Cerebellar nuclear complex (tissue), 1 donor: ENCODE data around the gene TNRC6B.
"Not testable (repeated sequence)": the region's sequence is repeated elsewhere in the genome, so short reads cannot be mapped to it uniquely, and the experiment has no call there.

Experiments used
- DNase-seq, 2 experiments: peaks; one replicate each; lab custom pipeline; 2025; lab: John Stamatoyannopoulos, UW

Gene TNRC6B

DNA sequence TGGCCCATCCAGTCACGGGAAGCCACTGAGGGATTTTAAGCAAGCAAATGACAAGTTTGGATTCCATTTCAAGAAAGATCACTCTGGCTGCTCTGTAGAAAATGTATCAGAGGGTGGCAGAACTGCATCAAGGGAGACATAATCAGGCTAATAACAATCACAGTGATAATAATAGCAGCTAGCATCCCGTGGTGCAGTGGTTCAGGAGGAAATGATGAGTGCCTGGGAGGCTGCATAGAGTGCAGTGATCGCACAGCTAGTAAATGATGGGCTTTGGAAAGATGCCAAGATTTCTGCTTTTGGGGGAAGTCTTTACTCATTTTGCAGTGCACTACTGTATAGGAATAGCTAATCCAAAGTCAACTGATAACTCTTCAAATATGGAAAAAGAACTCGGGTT lies 35.8 kb downstream of the TNRC6B start:
- DNase-seq, result no peak

DNA sequence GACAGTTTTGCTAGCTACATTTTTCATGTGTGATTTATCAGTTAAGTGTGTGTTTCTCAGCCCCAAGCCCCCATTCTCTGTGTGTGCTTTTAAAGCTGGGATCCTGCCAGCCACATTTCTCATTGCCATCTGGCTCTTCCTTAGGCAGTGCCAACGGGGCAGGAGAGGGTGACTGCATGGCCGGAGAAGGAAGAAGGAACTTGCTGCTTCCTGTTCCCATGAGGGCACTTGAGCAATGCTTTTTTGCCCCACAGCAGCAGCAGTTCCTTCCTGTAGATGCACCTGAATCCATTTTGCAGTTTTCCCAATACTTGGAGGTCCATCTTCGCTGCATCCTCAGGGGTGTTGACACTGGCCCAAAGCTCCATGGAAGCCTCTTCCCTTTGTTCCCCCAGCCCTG lies 37.5 kb downstream of the TNRC6B start:
- DNase-seq, result peak in 1 of 2 experiments; percentile 56

DNA sequence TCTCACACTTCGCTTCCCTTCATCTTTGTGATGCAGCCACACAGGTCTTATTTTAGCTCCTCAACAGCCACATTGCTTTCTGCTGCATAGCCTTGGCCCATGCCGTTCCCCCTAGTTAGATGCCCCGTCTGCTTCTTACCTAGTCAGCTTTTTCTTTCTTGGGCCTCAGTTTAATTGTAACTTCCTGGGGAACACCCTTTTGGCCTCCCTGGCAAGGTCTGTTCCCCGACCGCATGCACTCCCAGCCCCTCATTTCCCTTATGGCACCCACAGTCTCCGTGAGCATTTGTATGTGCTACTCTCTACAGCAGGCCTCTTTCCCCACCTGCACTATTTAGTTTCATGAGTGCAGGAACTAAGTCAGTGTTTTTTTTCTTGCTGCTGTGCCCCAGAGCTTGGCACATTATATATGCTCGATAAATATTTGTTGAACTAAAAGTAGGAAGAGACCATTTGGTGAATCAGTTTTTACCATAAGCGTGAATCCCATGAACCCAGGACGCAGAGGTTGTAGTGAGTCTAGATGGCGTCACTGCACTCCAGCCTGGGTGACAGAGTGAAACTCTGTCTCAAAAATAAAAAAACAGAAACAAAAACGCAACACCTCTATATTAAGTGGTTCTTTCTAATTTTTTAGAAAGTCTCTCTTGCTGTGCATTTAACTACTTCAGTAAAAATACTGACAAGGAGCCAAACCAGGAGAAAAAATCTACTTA lies 38.5 kb downstream of the TNRC6B start:
- no peak for DNase-seq

DNA sequence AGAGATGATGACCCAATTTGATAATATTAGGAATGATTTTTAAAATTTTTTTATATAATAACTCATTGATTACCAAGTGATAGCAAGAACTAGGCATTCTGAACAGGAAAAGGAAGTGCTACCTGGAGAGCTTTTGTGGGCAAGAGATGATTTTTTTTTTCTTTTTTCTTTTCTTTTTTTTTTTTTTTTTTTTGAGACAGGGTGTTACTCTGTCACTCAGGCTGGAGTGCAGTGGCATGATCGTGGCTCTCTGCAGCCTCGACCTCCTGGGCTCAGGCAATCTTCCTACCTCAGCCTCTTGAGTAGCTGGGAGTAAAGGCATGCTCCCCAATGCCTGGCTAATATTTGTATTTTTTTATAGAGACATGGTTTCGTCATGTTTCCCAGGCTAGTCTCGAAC lies 40.4 kb downstream of the TNRC6B start:
- no peak for DNase-seq

DNA sequence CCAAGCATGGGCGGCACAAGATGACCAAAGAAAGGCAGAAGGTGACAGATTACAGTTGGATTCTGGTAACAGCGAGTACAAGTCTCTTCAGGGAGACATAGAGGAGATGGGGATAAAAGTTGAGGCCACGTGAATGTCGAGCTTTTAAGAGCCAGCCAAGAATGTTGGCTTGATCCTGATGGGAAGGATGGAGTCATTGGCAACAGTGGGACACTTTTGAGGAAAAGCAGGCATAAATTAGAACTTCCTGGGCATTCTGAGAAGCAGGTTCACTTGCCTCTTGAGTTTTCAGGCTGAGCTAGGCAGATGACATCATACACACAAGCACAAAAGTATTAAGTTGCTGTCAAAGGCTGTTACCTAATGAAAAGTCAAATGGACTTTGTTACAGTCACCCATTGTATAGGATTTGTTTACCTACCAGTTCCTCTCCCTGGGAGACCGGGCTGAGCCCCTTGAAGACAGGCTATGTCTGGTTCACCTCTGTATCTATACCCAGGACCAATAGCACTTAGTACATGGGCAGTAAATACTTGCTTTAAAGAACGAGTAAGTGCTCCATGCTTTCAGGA lies 41.1 kb downstream of the TNRC6B start:
- DNase-seq, result no peak

DNA sequence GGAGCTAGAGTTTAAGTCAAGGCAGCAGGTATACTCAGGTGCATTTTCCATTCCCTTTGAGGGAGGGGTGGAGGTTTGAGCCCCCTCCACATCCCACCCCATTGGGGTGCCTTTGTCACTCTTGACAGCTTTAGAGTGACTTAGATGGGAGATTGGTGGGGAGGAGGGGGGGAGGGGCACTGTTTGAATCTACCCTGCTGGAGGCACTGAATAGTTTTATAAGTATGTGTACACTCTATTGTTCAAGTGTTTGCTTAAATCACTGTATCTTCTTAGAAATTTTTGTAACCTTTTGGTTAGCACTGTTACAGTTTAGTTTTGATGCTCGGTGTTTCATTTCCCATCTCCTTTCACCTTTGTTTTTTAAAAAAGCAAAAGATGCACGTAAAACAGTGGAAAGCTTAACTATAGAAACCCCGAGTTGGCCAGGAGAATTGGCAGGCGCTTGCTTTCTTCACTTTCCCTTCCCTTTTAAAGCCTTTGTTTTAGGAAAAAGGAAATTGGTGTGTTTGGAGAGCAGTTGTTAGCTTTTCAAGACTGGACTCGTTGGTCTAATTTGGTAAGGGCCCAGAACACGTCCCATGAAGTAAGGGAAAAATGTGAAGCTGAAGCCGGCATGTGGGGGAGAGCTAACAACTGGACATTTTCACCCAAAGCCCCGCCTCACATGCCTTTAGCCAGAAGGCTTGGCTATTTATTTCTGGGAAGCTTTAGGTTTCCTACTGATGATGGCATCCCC lies 42.8 kb downstream of the TNRC6B start:
- no peak for DNase-seq

DNA sequence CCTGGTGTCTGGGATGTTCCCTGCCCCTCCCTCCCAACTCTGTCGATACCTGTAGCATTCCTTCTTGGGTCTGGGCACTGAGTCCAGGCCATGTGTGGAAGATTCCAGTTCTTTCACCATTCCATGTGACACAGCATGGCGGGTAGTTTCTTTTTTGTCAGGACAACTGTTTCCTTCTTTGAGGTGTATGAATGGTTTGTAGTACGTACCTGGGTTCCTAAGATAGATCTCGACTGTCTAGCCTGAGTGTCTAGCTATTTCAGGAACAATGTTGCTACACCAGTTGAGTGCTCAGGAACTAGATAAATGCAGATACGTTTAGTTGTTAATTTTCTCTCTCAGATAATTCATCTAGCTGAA lies 43.3 kb downstream of the TNRC6B start:
- no peak for DNase-seq

DNA sequence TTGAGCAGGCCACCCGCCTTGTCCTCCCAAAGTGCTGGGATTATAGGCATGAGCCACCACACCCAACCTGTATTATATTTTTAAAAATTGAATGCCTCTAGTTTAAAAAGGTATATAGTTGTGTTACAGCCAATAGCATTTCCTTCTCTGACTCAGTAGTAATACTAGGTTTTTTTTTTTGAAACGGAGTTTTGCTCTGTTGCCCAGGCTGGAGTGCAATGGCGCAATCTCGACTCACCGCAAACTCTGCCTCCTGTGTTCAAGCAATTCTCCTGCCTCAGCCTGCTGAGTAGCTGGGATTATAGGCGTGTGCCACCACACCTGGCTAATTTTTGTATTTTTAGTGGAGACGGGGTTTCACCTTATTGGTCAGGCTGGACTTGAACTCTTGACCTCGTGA lies 45.3 kb downstream of the TNRC6B start:
- DNase-seq, result not testable (repeated sequence)

DNA sequence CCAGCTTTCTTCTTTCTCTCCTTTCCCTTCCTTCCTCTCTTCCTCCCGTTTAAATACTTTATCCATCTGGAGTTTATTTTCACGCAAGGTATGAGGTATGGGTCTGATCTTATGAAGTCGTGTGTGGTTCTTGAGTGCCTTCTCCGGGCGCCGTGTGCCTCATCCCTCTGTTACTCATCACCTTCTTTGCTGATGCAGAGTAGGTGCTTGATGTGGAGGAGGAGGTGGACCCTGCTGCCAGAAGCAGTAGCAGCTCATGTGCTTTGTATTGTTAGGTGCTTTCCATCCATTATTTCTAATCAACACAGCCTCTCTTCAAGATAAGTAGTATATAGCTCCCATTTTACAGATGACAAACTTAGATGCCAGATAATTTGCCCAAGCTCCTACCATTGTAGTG lies 47.0 kb downstream of the TNRC6B start:
- no peak for DNase-seq

DNA sequence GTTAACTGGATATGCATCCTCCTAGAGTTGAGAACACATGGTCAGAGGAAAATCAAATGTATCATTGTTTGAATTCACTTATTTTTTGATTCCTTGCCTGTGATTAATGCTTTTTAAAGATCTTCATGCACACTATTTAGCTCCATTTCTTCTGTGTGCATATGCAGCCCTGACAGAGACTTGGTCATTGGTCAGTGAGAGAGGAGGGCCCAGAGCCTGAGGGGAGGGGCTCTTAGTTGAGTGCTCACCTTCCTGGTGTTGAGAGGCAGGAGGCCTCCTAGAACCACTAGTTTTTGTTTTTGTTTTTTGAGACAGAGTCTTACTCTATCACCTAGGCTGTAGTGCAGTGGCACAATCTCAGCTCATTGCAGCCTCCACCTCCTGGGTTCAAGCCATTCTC lies 48.9 kb downstream of the TNRC6B start:
- DNase-seq, result no peak

DNA sequence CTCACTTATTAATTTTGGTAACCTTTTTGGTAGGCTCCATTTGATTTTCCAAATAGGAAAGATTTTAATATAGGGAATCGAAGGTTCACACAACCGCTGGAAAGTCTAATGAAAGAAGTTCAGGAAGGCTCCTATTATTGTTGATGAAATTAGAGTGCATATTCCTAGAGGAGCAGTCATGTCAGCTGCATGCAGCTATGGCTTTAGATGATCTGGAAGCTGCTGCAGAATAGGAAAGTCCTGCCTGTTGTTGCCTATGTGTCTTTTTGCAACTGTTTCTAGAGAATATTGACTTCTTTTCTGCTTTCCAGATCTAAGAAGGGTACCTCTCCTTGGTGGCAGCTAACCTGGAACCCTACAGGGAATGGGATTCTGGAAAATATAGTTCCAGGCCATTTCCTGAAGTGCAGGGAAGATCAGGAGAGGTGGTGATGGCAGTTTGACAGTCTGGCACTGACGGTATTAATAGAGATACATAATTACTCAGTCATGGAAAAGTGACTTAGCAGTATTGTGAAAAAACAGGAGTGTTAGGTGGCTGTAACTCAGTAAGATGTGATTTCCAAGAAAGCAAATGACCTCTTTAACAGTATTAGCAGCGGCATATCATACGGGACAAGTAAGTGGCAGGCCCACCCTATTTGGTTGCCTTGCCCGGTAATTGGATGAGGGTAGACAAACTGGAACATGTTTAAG lies 54.0 kb downstream of the TNRC6B start:
- no peak for DNase-seq

DNA sequence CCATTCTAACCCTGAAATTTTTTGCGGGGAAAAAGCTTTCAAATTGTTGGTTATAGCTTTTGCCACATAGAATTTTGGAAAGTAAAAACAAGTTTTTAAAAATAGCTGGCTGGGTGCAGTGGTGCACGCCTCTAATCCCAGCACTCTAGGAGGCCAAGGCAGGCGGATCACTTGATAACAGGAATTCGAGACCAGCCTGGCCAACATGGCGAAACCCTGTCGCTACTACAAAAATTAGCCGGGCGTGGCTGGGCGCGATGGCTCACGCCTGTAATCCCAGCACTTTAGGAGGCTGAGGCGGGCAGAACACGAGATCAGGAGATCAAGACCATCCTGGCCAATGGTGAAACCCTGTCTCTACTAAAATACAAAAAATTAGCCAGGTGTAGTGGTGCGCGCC lies 54.9 kb downstream of the TNRC6B start:
- DNase-seq, result no peak

DNA sequence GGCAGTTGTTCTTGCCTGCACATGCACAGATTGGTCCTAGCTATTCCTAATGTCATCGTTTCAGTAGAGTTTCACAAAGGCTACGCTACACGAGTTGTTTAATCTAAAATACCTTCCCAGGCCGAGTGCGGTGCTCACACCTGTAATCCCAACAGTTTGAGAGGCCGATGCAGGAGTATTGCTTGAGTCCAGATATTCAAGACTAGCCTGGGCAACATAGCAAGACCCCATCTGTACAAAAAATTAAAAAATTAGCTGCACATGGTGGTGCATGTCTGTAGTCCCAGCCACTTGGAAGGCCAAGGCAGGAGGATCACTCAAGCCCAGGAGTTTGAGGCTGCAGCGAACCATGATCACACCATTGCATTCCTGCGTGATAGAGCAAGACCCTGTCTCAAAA lies 56.2 kb downstream of the TNRC6B start:
- DNase-seq, result no peak

DNA sequence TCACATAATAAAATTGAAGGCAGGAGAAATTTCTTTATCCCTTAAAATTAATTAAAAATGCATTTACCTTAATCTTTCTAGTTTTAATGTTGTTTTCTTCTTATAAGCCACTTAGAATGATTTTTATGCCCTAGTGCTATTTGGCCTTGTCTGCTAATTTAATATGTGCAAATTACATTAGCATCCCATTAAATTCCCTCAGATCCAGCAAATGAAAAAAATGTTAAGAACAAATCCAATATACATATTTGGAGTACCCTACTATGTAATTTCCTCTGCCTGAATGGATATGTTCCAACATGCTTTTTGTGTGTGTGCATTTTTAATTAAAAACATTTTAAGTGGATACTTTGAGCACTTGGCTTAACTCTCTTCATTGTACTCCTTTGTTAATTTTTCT lies 56.9 kb downstream of the TNRC6B start:
- DNase-seq, result no peak

DNA sequence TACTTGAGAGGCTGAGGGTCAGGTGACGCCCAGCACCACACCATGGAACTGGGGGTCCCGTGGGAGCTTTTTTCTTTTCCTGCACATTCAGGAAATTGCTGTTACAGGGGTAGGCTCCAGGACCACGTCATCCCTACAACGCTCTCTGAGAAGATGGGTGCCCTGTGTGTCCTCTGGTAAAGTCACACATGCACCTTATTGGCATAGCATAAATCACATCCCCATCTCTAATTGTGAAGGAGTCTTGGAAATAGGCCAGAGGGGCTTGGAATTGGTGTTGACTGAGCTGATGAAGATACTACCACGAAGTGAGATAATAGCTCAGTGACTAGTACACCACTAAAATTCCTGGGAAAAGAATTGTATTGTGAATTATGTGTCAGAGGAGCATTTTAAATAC lies 57.6 kb downstream of the TNRC6B start:
- no peak for DNase-seq

DNA sequence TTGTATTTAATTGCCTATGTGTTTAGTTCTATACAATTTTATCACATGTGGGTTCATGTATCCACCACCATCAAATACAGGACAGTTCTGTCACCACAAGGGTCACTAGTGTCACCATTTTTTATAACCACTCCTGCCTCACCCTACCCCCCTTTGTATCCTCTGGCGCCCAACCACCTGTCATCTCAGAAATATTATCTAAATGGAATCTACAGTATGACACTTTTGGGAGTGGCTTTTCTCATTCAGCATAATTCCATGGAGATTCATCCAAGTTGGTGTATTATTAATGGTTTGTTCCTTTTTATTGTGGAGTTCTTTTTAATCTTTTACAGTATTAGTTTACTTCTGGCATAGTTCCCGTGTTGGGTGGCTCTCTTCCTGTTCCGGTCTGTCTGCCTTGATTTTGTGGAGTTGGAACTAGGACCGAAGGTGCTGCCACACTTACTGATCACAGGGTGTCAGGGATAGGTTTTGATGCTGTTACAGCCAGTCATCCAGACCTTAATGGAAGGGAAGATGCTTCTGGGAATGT lies 58.5 kb downstream of the TNRC6B start:
- DNase-seq, result no peak

DNA sequence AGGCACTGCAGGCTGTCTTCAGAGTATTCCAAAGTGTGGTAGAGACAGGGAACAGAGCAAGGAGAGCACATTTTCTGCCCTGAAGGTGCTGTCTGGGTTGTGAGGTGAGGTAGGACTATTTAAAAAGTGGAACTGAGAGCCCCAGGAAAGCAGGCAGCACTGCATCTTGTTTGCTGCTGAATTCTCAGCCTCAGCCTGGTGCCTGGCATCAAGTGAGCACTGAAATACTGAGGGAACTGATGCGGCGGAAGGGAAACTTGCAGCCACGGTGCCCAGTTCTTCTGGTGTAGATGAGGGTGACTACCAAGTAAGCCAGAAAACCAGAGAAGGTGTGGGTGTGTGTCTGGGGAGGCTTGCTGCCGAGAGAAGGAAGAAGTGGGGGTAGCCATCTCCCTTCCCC lies 59.5 kb downstream of the TNRC6B start:
- no peak for DNase-seq

DNA sequence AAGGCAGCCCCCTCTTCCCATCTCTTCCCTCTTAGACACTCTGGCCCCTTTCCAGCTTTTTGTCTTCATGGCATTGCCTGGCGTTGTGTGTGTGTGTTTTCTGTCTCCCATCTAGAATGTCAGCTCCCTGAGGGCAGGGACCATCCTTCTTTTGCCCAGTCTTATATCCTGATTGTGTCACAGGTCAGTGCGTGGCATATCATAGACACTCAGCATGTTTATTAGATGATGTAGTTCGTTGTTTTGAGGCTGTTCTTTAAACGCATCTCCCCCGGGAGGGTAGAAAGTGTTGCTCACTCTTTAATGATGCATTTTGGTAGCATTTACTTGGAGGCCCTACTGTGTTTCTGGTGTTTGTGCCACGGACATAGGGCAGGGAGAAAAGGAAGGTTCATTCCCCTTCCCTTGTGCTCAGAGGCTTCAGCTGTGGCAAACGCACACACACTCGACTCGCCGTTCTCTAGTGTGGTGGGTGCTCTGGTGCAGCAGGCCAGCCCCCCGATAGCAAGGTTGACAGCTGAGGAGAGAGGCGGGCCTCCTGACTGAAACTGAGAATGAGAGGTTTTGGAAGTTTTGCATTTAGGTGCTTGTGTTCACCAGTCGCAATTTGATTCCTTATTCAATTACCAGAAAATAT lies 60.2 kb downstream of the TNRC6B start:
- DNase-seq, result no peak

DNA sequence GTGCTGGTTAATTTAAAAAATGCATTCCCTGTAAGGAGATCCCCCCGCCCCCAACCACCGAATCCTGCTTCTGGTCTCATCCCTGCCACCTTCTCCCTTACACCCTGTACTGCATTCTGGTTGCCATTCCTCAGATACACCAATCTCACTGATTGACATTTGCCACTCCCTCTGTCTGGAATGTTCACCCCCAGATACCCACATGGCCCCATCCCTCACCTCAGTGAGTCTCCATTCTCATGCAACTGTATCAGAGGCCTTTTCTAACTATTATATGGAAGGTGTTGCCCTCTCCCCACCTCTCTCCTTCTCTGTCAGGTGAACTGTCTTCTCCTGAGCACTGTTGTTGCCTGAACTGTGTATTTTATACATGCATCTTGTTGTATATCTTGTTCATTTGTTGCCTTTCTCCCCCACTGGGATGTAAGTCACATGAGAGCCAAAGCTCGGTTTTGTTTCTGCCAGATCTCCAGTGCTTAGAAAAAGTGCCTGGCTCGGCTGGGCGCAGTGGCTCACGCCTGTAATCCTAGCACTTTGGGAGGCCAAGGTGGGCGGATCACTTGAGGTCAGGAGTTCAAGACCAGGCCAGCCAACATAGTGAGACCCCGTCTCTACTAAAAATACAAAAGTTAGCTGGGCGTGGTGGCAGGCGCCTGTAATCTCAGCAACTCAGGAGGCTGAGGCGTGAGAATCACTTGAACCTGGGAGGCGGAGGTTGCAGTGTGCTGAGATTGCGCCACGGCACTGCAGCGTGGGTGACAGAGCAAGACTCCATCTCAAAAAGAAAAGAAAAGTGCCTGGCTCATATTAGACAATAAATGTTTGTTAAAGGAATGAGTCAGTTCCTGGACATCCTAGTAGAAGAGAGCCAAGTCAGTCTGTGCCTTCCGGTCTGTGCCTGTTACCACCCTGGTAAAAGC lies 61.0 kb downstream of the TNRC6B start:
- DNase-seq, result no peak

DNA sequence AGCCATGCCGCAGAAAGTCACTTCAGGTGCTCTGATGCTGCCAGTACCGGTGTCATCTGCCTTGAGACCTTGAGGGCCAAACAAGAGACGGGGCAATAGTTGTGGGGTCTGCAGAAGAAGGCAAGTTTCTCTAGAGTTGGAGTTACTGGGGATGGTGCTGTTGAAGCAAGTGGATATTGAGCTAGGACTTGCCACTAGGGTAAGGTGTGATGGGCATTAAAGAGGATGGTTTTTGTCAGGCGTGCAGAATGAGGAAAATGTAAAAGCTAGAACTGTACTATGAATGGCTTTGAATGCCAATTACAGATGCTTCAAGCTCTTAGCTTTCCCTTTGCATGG lies 61.6 kb downstream of the TNRC6B start:
- DNase-seq, result no peak

DNA sequence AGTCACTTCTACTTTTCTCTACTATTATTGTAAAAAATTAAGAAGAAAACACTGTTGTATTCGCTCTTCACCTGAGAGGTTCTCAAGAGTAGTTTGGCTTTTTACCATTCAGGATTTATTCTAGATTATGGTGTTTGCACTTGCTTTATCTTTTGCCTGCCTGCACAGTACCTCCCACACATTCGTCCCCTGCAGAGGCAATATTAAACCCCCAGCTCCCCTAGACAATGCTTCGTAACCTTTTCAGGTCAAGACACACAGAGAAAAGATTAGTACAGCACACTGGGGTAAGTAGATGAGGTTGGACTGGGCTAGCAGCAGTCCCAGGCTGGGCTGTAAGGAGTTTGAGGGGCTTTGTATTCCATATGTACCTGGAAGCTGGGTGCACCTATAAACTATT lies 62.4 kb downstream of the TNRC6B start:
- no peak for DNase-seq
